GM13976 (cell line): ENCODE measurements around the gene RASA3.

Experiments used
- DNase-seq: peaks from one replicate; pipeline ENCODE4 v3.0.0; 2012; ENCODE audit warnings: low spot score
- CTCF ChIP-seq: IDR thresholded peaks from 2 replicates; pipeline ENCODE4 v1.5.1; 2012; ENCODE audit warnings: borderline replicate concordance, mild to moderate bottlenecking; ENCODE audit not compliant: insufficient read depth; ENCODE audit errors: extremely low read depth, missing control alignments, control extremely low read depth
- in situ Hi-C: fragments of 300-500 bp; cut with MboI; formaldehyde crosslinking; loops from one replicate; pipeline ENCODE4 v1.12.0; 2022; ENCODE audit warnings: low sequenced_read_pairs, mixed read lengths, inconsistent platforms; ENCODE audit not compliant: unreplicated experiment

Gene RASA3

GRCh38 chr13:114173272-114173671, 40.8 kb upstream of the RASA3 start:
- no peak for TF ChIP-seq CTCF
- in situ Hi-C loops, result no loop called here
- DNase-seq, result no peak

- TF ChIP-seq CTCF, result no peak
- DNase-seq, result no peak
- in situ Hi-C loops, result no loop called here
Observed at GRCh38 chr13:114167885-114168284, 35.5 kb upstream of the RASA3 start.

- in situ Hi-C loops, result no loop called here
- TF ChIP-seq CTCF, result no peak
- no peak for DNase-seq
Observed at GRCh38 chr13:114167426-114167825, 35.0 kb upstream of the RASA3 start.

GRCh38 chr13:114166381-114167131, 34.1 kb upstream of the RASA3 start:
- no peak for TF ChIP-seq CTCF
- no peak for DNase-seq
- in situ Hi-C loops, result no loop called here

- in situ Hi-C loops, result no loop called here
- TF ChIP-seq CTCF, result no peak
- peak; percentile 15 for DNase-seq
Observed at GRCh38 chr13:114164681-114165429, 32.4 kb upstream of the RASA3 start.

- DNase-seq, result no peak
- in situ Hi-C loops, result no loop called here
- TF ChIP-seq CTCF, result no peak
Observed at GRCh38 chr13:114164053-114164452, 31.6 kb upstream of the RASA3 start.
